H9 (cell line): ENCODE measurements around the gene MAGI1. TPM values are rescaled to one million over a fixed set of nuclear protein-coding genes. Genes with fewer than 3 reads are reported as not detected.

Experiments
- DNase-seq: peaks from one replicate; pipeline ENCODE4 v3.0.0-alpha.2; 2017
- H2AFZ ChIP-seq: one replicate; pipeline ENCODE4 v1.6.1; 2013; ENCODE audit warnings: mild to moderate bottlenecking, low read length, control low read depth, moderate library complexity
- H2AK5ac ChIP-seq: 2 replicates; pipeline ENCODE4 v1.6.1; 2013; ENCODE audit warnings: low read length, control low read depth, mixed read lengths; ENCODE audit not compliant: insufficient read length
- H2BK120ac ChIP-seq: one replicate; pipeline ENCODE4 v1.6.1; 2013; ENCODE audit warnings: low read depth, mild to moderate bottlenecking, low read length, control low read depth, inconsistent platforms; ENCODE audit not compliant: poor library complexity, severe bottlenecking
- H2BK12ac ChIP-seq: 2 replicates; pipeline ENCODE4 v1.6.1; 2013; ENCODE audit warnings: low read length, control low read depth, mixed read lengths, low read depth; ENCODE audit not compliant: insufficient read length
- H2BK15ac ChIP-seq: 2 replicates; pipeline ENCODE4 v1.6.1; 2013; ENCODE audit warnings: low read depth, low read length, control low read depth
- H2BK20ac ChIP-seq: one replicate; pipeline ENCODE4 v1.6.1; 2013; ENCODE audit warnings: low read depth, mild to moderate bottlenecking, low read length, control low read depth, inconsistent platforms; ENCODE audit not compliant: poor library complexity, severe bottlenecking
- H2BK5ac ChIP-seq: 2 replicates; pipeline ENCODE4 v1.6.1; 2013; ENCODE audit warnings: low read length, control low read depth, mixed read lengths; ENCODE audit not compliant: insufficient read length
- H3K14ac ChIP-seq: 2 replicates; pipeline ENCODE4 v1.6.1; 2013; ENCODE audit warnings: low read length, control low read depth; ENCODE audit not compliant: insufficient read depth
- H3K18ac ChIP-seq: 2 replicates; pipeline ENCODE4 v1.6.1; 2013; ENCODE audit warnings: low read depth, mild to moderate bottlenecking, mixed read lengths, low read length, control low read depth; ENCODE audit not compliant: insufficient read length
- H3K23ac ChIP-seq: 2 replicates; pipeline ENCODE4 v1.6.1; 2013; ENCODE audit warnings: low read length, control low read depth, mixed read lengths, low read depth; ENCODE audit not compliant: insufficient read length
- H3K23me2 ChIP-seq: 2 replicates; pipeline ENCODE4 v1.6.1; 2013; ENCODE audit warnings: low read depth, mild to moderate bottlenecking, mixed read lengths, low read length, control low read depth; ENCODE audit not compliant: insufficient read length, poor library complexity, severe bottlenecking
- H3K27ac ChIP-seq: 2 replicates; pipeline ENCODE4 v1.5.1; 2013; ENCODE audit warnings: low read length, control low read depth, mixed read lengths, low read depth; ENCODE audit not compliant: insufficient read length
- H3K27me3 ChIP-seq: 2 replicates; pipeline ENCODE4 v1.6.1; 2013; ENCODE audit warnings: low read length, control low read depth, inconsistent platforms; ENCODE audit not compliant: insufficient read depth
- H3K4ac ChIP-seq: 2 replicates; pipeline ENCODE4 v1.6.1; 2013; ENCODE audit warnings: low read depth, mild to moderate bottlenecking, control low read depth, inconsistent platforms, low read length, moderate library complexity
- H3K4me1 ChIP-seq: 2 replicates; pipeline ENCODE4 v1.6.1; 2013; ENCODE audit warnings: low read length, control low read depth, inconsistent platforms; ENCODE audit not compliant: insufficient read depth
- H3K4me2 ChIP-seq: 2 replicates; pipeline ENCODE4 v1.6.1; 2013; ENCODE audit warnings: low read length, control low read depth, mixed read lengths; ENCODE audit not compliant: insufficient read length, insufficient read depth
- H3K56ac ChIP-seq: 2 replicates; pipeline ENCODE4 v1.6.1; 2013; ENCODE audit warnings: low read depth, mild to moderate bottlenecking, mixed read lengths, low read length, control low read depth; ENCODE audit not compliant: insufficient read length
- H3K79me1 ChIP-seq: 2 replicates; pipeline ENCODE4 v1.6.1; 2013; ENCODE audit warnings: low read depth, mild to moderate bottlenecking, moderate library complexity, low read length, control low read depth, inconsistent platforms; ENCODE audit not compliant: insufficient read depth, poor library complexity, severe bottlenecking
- H3K79me2 ChIP-seq: 2 replicates; pipeline ENCODE4 v1.6.1; 2013; ENCODE audit warnings: low read length, control low read depth, inconsistent platforms; ENCODE audit not compliant: insufficient read depth
- H3K9ac ChIP-seq: 2 replicates; pipeline ENCODE4 v1.6.1; 2013; ENCODE audit warnings: low read length, control low read depth, mixed read lengths; ENCODE audit not compliant: insufficient read length; ENCODE audit errors: extremely low read depth
- H3K9me3 ChIP-seq: one replicate; pipeline ENCODE4 v1.6.1; 2013; ENCODE audit warnings: low read depth, low read length, inconsistent platforms; ENCODE audit not compliant: control insufficient read depth
- H3T11ph ChIP-seq: one replicate; pipeline ENCODE4 v1.6.1; 2013; ENCODE audit warnings: mild to moderate bottlenecking, low read length, control low read depth, inconsistent platforms
- H4K20me1 ChIP-seq: one replicate; pipeline ENCODE4 v1.6.1; 2013; ENCODE audit not compliant: control insufficient read depth, insufficient read length, insufficient read depth
- H4K5ac ChIP-seq: 2 replicates; pipeline ENCODE4 v1.6.1; 2013; ENCODE audit warnings: low read depth, mild to moderate bottlenecking, mixed read lengths, low read length, control low read depth; ENCODE audit not compliant: insufficient read length
- H4K8ac ChIP-seq: replicated peaks from 2 replicates; pipeline ENCODE4 v1.6.1; 2013; ENCODE audit warnings: low read length, control low read depth, mixed read lengths, low read depth; ENCODE audit not compliant: insufficient read length
- H4K91ac ChIP-seq: 2 replicates; pipeline ENCODE4 v1.6.1; 2013; ENCODE audit warnings: low read depth, mild to moderate bottlenecking, moderate library complexity, mixed read lengths, low read length, control low read depth; ENCODE audit not compliant: insufficient read length
- H3K27ac Mint-ChIP-seq, 3 experiments: 2 replicates in 2 of 3; 3 replicates in 1 of 3; pipeline ENCODE4 v1.8.0; 2020 to 2021; ENCODE audit warnings: mixed read lengths in 3 of 3, mild to moderate bottlenecking in 1 of 3, moderate library complexity in 1 of 3
- H3K27me3 Mint-ChIP-seq: 2 replicates; pipeline ENCODE4 v1.8.0; 2021; ENCODE audit warnings: low read depth, mild to moderate bottlenecking, moderate library complexity, mixed read lengths
- H3K36me3 Mint-ChIP-seq, 3 experiments: 2 replicates in 2 of 3; 3 replicates in 1 of 3; pipeline ENCODE4 v1.8.0; 2020 to 2021; ENCODE audit warnings: low read depth in 3 of 3, mixed read lengths in 3 of 3; ENCODE audit not compliant: insufficient read depth in 1 of 3
- H3K4me1 Mint-ChIP-seq, 2 experiments: 2 replicates each; pipeline ENCODE4 v1.8.0; 2020; ENCODE audit warnings: mixed read lengths in 2 of 2
- H3K4me3 Mint-ChIP-seq, 2 experiments: 2 replicates in 1 of 2; 3 replicates in 1 of 2; pipeline ENCODE4 v1.8.0; 2020 to 2021; ENCODE audit warnings: mild to moderate bottlenecking in 2 of 2, mixed read lengths in 2 of 2, moderate library complexity in 1 of 2
- H3K9me3 Mint-ChIP-seq, 2 experiments: 2 replicates in 1 of 2; 3 replicates in 1 of 2; pipeline ENCODE4 v1.8.0; 2020; ENCODE audit warnings: mild to moderate bottlenecking in 2 of 2, mixed read lengths in 2 of 2, moderate library complexity in 1 of 2
- WGBS: extraction: QIAGEN DNeasy Blood & Tissue Kit; methylation state at CpG from one replicate; pipeline ENCODE4 v1.1.7; 2013; ENCODE audit warnings: missing lambda C conversion rate, low lambda C conversion rate, mixed read lengths; ENCODE audit not compliant: insufficient read length; ENCODE audit errors: extremely low coverage; 5-methylcytosine and 5-hydroxymethylcytosine counted together
- total RNA-seq: library from RNA; stranded (reverse); gene quantifications from 2 replicates; pipeline ENCODE4 v1.2.1, GENCODE V29; 2021
- TF ChIP-seq, protein P1 (sequence below): fragments of 200-600 bp; sonication (generic); conservative IDR thresholded peaks from 3 replicates; pipeline ENCODE4 v1.8.0; 2021; ENCODE audit warnings: antibody characterized with exemption, mild to moderate bottlenecking

The MAGI1 gene
- total RNA-seq, 1 experiment from 2014 or later: 65.7 TPM

- Histone ChIP-seq H3K23ac (no peak overlapping the region), H3K27ac (no peak overlapping the region), H3K9me3 (no peaks in the 10 kb centered on the region), H2BK12ac (no peak overlapping the region), H2BK120ac (no peak overlapping the region), H2BK20ac (no peak overlapping the region), H4K5ac (no peak overlapping the region), H2AK5ac (no peak overlapping the region), H3K9ac (no peak overlapping the region), H3K4me2 (no peak overlapping the region), H3K14ac (no peak overlapping the region), H3K79me2 (peaks cover 8% of the 10 kb centered on the region; the same call in 1 of the 2 replicates), H4K20me1 (no peaks in the 10 kb centered on the region), H3K18ac (no peak overlapping the region), H3K4ac (no peak overlapping the region), H3K56ac (no peak overlapping the region), H2AFZ (no peak overlapping the region), H3K23me2 (no peaks in the 10 kb centered on the region), H4K8ac (no peak overlapping the region), H3K27me3 (no peaks in the 10 kb centered on the region), H4K91ac (no peak overlapping the region), H3T11ph (no peak overlapping the region), H2BK15ac (no peak overlapping the region), H3K4me1 (peaks cover 4% of the 10 kb centered on the region; the same call in 1 of the 2 replicates), H3K79me1 (no peaks in the 10 kb centered on the region), H2BK5ac (no peak overlapping the region)
- Mint-ChIP-seq H3K36me3 (peaks cover 0 to 8% (median 0%) of the 10 kb centered on the region in 3 experiments; a peak in 1 of 7 replicates), H3K9me3 (no peaks in the 10 kb centered on the region), H3K4me3 (no peak overlapping the region), H3K27me3 (no peaks in the 10 kb centered on the region), H3K4me1 (peaks cover 23 to 25% of the 10 kb centered on the region in 2 experiments), H3K27ac (no peak overlapping the region)
- TF ChIP-seq, protein P1, sequence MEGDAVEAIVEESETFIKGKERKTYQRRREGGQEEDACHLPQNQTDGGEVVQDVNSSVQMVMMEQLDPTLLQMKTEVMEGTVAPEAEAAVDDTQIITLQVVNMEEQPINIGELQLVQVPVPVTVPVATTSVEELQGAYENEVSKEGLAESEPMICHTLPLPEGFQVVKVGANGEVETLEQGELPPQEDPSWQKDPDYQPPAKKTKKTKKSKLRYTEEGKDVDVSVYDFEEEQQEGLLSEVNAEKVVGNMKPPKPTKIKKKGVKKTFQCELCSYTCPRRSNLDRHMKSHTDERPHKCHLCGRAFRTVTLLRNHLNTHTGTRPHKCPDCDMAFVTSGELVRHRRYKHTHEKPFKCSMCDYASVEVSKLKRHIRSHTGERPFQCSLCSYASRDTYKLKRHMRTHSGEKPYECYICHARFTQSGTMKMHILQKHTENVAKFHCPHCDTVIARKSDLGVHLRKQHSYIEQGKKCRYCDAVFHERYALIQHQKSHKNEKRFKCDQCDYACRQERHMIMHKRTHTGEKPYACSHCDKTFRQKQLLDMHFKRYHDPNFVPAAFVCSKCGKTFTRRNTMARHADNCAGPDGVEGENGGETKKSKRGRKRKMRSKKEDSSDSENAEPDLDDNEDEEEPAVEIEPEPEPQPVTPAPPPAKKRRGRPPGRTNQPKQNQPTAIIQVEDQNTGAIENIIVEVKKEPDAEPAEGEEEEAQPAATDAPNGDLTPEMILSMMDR: no peak
- no peak for DNase-seq
- WGBS: no CpG with 5 or more reads among the region's 2 CpGs
These were observed 77.6 kb downstream of the MAGI1 start for GRCh38 chr3:65961128-65961527.
